Prostate gland (tissue), 2 donors: ENCODE measurements around the gene NUPR1. TPM values are rescaled to one million over a fixed set of nuclear protein-coding genes. Genes with fewer than 3 reads are reported as not detected.
"Not testable (repeated sequence)": the region's sequence is repeated elsewhere in the genome, so short reads cannot be mapped to it uniquely, and the experiment has no call there.

Source experiments
- DNase-seq: peaks from one replicate; pipeline ENCODE4 v3.0.0-alpha.2; 2019; ENCODE audit warnings: low spot score
- H3K27ac ChIP-seq, 2 donors: fragments of 200-600 bp; sonication (generic); 2 replicates each; pipeline ENCODE4 v1.5.1; 2017 to 2019
- H3K27me3 ChIP-seq: fragments of 200-600 bp; sonication (generic); replicated peaks from 2 replicates; pipeline ENCODE4 v1.5.1; 2019; ENCODE audit not compliant: insufficient read depth
- H3K36me3 ChIP-seq, 2 donors: fragments of 200-600 bp; sonication (generic); 1 replicate in 1 of 2; 2 replicates in 1 of 2; pipeline versions ENCODE4 v1.5.1 to v1.8.1; 2017 to 2019
- H3K4me1 ChIP-seq: fragments of 200-600 bp; sonication (generic); replicated peaks from 2 replicates; pipeline ENCODE4 v1.5.1; 2019
- H3K4me3 ChIP-seq, 2 donors: fragments of 200-600 bp; sonication (generic); 2 replicates each; pipeline ENCODE4 v1.5.1; 2017 to 2019
- H3K9me3 ChIP-seq: fragments of 200-600 bp; sonication (generic); 2 replicates; pipeline ENCODE4 v1.5.1; 2017
- POLR2A ChIP-seq: fragments of 450-650 bp; IDR thresholded peaks from one replicate; pipeline ENCODE4 v1.6.1; 2016; ENCODE audit warnings: antibody characterized with exemption, mild to moderate bottlenecking
- POLR2AphosphoS5 ChIP-seq: sonication (generic); formaldehyde crosslinking; IDR thresholded peaks from one replicate; pipeline ENCODE4 v1.6.1; 2017; ENCODE audit warnings: antibody characterized with exemption
- WGBS: methylation state at CpG from one replicate; pipeline ENCODE4 v1.1.5; 2018; 5-methylcytosine and 5-hydroxymethylcytosine counted together
- intact Hi-C: fragments of 100-400 bp; cut with DNase I; formaldehyde crosslinking; loops from one replicate; pipeline ENCODE4 v1.14.2; 2022
- total RNA-seq, 2 donors: library from RNA; depleted of rRNA; stranded (reverse); fragments of >200 nt; gene quantifications; one replicate each; pipeline ENCODE4 v1.1.0, GENCODE V29; 2016
- TF ChIP-seq, protein P1 (sequence below), 4 experiments: fragments of 200-600 bp in 2 of 4; fragments of 450-650 bp in 2 of 4; sonication (generic) in 2 of 4; IDR thresholded peaks; 1 replicate in 3 of 4; 2 replicates in 1 of 4; pipeline ENCODE4 v1.5.1; 2016 to 2019; ENCODE audit warnings: antibody characterized with exemption in 4 of 4, mild to moderate bottlenecking in 2 of 4, moderate library complexity in 2 of 4

The NUPR1 gene
- total RNA-seq, 2 donors from 2014 or later: 79.6 to 107 TPM

DNA sequence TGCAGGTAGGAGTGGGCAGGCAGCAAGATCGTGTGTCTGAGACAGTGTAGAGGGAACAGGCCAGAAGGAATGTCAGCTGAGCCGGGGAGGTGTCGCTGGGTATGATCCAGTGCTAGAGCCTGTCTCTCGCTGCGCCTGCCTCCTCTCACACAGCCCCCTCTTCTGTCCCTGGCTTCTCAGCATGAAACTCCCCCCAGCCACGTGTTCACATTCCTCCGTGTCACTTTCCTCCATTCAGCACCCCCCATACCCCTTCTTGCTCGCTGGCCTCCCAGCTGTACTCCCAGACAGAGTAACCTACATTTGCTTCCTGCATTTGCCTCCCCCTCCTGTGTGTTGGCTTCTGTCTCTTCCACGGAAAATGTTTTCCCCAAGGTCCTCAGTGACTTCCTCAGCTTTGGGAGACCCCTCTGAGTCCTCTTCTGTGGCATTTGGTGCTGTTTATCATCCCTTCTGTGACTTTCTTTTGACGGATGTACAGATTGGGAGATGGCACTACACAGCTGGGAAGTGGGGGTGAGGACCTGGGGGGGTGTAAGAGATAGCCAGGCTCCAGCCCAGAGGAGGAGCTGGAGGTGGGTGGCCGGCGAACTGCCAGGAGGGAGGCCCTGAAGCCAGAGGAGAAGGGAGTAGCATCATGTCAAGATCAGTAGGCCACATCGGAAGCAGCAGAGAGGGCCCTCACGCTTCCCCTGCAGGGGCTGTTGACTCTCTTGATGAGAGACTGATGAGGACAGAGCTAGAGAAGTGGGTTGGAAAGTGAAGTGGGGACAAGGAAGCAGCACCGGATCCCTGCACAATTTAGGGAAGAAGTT, 34.1 kb upstream of the NUPR1 start:
- no peaks in the 10 kb centered on the region for H3K4me1 ChIP-seq
- H3K27ac ChIP-seq: no peak overlapping the region
- no peak for DNase-seq
- 37% methylated on average over 15 of the region's 15 CpGs for WGBS
- H3K4me3 ChIP-seq: no peak overlapping the region
- intact Hi-C loops: no loop called here
- no peaks in the 10 kb centered on the region for H3K36me3 ChIP-seq
- TF ChIP-seq POLR2A: no peak
- no peaks in the 10 kb centered on the region for H3K27me3 ChIP-seq
- H3K9me3 ChIP-seq: no peaks in the 10 kb centered on the region

DNA sequence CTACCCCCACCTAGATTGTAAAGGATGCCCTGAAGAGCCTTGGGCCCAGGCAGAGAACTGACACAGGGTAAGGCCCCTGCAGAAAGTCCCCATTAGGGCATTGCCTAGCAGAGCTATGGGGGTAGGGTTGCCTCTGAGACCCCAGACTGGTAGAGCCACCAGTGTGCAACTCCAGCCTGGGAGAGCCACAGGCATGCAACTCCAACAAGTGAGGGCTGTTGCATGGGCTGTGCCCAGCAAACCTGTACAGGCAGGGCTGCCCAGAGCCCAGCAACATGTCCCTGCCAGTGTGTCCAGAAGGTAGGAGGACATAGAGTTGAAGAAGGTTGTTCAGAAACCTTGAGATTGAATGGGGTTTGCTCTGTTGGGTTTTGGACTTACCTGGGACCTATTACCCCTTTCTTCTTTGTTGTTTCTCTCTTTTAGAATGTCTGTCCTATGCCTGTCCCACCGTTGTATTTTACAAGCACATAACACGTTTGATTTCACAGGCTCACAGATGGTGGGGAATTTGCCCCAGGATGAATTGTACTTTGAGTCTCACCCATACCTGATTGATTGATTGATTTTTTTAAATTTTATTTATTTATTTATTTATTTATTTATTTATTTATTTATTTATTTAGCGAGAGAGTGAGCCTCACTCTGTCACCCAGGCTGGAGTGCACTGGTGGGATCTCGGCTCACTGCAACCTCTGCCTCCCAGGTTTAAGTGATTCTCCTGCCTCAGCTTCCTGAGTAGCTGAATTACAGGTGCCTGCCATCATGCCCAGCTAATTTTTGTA, 31.4 kb upstream of the NUPR1 start:
- no peaks in the 10 kb centered on the region for H3K9me3 ChIP-seq
- intact Hi-C loops: no loop called here
- no peak overlapping the region for H3K4me3 ChIP-seq
- H3K27me3 ChIP-seq: no peaks in the 10 kb centered on the region
- no peak overlapping the region for H3K27ac ChIP-seq
- H3K4me1 ChIP-seq: no peaks in the 10 kb centered on the region
- TF ChIP-seq, protein P1, sequence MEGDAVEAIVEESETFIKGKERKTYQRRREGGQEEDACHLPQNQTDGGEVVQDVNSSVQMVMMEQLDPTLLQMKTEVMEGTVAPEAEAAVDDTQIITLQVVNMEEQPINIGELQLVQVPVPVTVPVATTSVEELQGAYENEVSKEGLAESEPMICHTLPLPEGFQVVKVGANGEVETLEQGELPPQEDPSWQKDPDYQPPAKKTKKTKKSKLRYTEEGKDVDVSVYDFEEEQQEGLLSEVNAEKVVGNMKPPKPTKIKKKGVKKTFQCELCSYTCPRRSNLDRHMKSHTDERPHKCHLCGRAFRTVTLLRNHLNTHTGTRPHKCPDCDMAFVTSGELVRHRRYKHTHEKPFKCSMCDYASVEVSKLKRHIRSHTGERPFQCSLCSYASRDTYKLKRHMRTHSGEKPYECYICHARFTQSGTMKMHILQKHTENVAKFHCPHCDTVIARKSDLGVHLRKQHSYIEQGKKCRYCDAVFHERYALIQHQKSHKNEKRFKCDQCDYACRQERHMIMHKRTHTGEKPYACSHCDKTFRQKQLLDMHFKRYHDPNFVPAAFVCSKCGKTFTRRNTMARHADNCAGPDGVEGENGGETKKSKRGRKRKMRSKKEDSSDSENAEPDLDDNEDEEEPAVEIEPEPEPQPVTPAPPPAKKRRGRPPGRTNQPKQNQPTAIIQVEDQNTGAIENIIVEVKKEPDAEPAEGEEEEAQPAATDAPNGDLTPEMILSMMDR (IDR thresholded peaks at IDR 0.05): no peak
- TF ChIP-seq POLR2AphosphoS5 (no peak), POLR2A (no peak)
- 93% methylated on average over 4 of the region's 4 CpGs for WGBS
- H3K36me3 ChIP-seq: no peaks in the 10 kb centered on the region
- no peak for DNase-seq

DNA sequence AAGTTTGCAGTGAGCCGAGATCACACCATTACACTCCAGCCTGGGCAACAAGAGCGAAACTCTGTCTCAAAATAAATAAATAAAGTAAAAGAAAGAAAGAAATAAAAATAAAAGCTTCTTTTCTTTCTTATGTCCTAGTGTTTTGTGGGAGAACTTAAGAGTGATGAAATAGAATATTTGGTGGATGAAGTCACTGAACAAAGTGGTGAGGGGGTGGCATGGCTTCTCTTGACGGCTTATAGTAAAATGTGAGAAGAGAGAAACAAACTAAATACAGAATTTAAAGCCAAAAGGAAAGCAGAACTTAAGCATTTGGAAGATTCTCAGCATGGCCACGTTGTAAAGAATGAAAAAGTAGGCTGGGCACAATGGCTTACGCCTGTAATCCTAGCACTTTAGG, 30.2 kb upstream of the NUPR1 start:
- no peak for DNase-seq
- no peaks in the 10 kb centered on the region for H3K9me3 ChIP-seq
- no peaks in the 10 kb centered on the region for H3K27me3 ChIP-seq
- no peak overlapping the region for H3K4me3 ChIP-seq
- intact Hi-C loops: no loop called here
- TF ChIP-seq, protein P1 (IDR thresholded peaks at IDR 0.05): no peak
- TF ChIP-seq POLR2A (no peak), POLR2AphosphoS5 (no peak)
- no peak overlapping the region for H3K27ac ChIP-seq
- H3K36me3 ChIP-seq: no peaks in the 10 kb centered on the region
- 81% methylated on average over 5 of the region's 5 CpGs for whole genome bisulfite sequencing
- H3K4me1 ChIP-seq: no peaks in the 10 kb centered on the region

DNA sequence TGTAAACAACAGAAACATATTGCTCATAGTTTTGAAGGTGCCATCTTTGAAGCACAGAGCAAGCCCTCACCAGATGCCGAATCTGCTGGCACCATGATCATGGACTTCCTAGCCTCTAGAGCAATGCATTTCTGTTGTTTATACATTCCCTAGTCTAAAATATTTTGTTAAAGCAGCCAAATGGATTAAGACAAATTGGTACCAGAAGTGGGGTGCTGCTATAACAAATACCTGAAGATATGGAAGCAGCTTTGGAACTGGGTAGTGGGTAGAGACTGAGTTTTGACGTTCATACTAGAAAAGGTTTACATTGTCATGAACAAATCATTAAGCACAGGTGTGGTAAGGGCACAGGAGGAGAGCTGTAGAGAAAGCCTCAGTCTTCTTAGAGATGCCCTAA, 28.5 kb upstream of the NUPR1 start:
- intact Hi-C loops: no loop called here
- DNase-seq: no peak
- no peaks in the 10 kb centered on the region for H3K27me3 ChIP-seq
- no peaks in the 10 kb centered on the region for H3K4me1 ChIP-seq
- H3K9me3 ChIP-seq: no peaks in the 10 kb centered on the region
- no peak overlapping the region for H3K27ac ChIP-seq
- no peaks in the 10 kb centered on the region for H3K36me3 ChIP-seq
- TF ChIP-seq, protein P1 (IDR thresholded peaks at IDR 0.05): no peak
- no peak for TF ChIP-seq POLR2AphosphoS5
- TF ChIP-seq POLR2A: no peak
- no peak overlapping the region for H3K4me3 ChIP-seq
- WGBS: 99% methylated on average over 2 of the region's 2 CpGs

DNA sequence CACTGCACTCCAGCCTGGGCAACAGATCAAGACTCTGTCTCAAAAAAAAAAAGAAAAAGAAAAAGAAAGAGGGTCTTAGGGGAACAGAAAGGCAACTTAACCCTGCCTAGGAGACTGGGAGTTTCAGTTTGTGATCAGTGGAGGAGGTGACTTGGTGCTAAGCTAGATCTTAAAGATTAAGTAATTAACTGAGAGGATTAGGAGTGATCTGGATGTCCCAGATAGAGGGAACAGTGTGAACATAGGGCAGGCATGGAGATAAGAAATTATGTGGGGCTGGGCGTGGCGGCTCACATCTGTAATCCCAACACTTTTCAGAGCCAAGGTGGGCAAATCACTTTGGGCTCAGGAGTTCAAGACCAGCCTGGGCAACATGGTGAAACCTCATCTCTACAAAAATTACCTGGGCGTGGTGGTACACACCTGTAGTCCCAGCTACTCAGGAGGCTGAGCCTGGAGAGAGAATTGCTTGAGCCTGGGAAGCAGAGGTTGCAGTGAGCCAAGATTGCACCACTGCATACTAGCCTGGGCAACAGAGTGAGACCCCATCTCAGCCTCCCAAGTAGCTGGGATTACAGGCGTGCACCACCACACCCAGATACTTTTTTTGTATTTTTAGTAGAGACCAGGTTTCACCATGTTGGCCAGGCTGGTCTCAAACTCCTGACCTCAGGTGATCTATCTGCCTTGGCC, 27.6 kb upstream of the NUPR1 start:
- 98% methylated on average over 4 of the region's 4 CpGs for WGBS
- intact Hi-C loops, H3K4me1 ChIP-seq, H3K9me3 ChIP-seq, H3K36me3 ChIP-seq, H3K4me3 ChIP-seq, H3K27me3 ChIP-seq, DNase-seq, H3K27ac ChIP-seq: not testable (repeated sequence)
